SK-N-MC (cell line): ENCODE data around the gene TBC1D1.

Source experiments
- EZH2 ChIP-seq: fragments of 200-600 bp; sonication (generic); IDR thresholded peaks from one replicate; pipeline ENCODE4 v1.6.1; 2017; ENCODE audit warnings: antibody characterized with exemption
- FOXP2 ChIP-seq: optimal IDR thresholded peaks from 2 replicates; pipeline ENCODE3; 2011; ENCODE audit warnings: mild to moderate bottlenecking, moderate library complexity; ENCODE audit not compliant: insufficient read depth; ENCODE audit errors: extremely low read length, control extremely low read depth
- POLR2AphosphoS5 ChIP-seq: IDR thresholded peaks from 2 replicates; pipeline ENCODE4 v1.6.1; 2012; ENCODE audit warnings: mild to moderate bottlenecking, low read depth, low read length, borderline replicate concordance

- TF ChIP-seq POLR2AphosphoS5 (no peak), EZH2 (no peak), FOXP2 (no peak)
Observed at GRCh38 chr4:38182334-38182998, 291.6 kb downstream of the TBC1D1 start.
